Neural cell (in vitro differentiated cells): ENCODE data around the gene TBX15.

Experiments
- CTCF ChIP-seq: fragments of 450-650 bp; IDR thresholded peaks from 2 replicates; pipeline ENCODE4 v1.5.1; 2014; ENCODE audit warnings: antibody characterized with exemption, mild to moderate bottlenecking, moderate library complexity; ENCODE audit not compliant: poor library complexity, severe bottlenecking
- EP300 ChIP-seq: fragments of 450-650 bp; conservative IDR thresholded peaks from 2 replicates; pipeline ENCODE4 v1.6.1; 2014; ENCODE audit warnings: antibody characterized with exemption, mild to moderate bottlenecking, moderate library complexity; ENCODE audit not compliant: poor library complexity, severe bottlenecking
- EZH2 ChIP-seq: fragments of 200-600, 300-800 bp; shearing (Covaris generic), sonication (generic); IDR thresholded peaks from 2 replicates; pipeline ENCODE4 v1.6.1; 2014; ENCODE audit warnings: antibody characterized with exemption, low read length, borderline replicate concordance, mild to moderate bottlenecking; ENCODE audit not compliant: insufficient read depth, poor library complexity, severe bottlenecking
- RAD21 ChIP-seq: fragments of 450-650 bp; conservative IDR thresholded peaks from 2 replicates; pipeline ENCODE4 v1.6.1; 2014; ENCODE audit warnings: antibody characterized with exemption, mild to moderate bottlenecking, moderate library complexity
- REST ChIP-seq: IDR thresholded peaks from 2 replicates; pipeline ENCODE4 v1.6.1; 2012; ENCODE audit warnings: borderline replicate concordance
- SMC3 ChIP-seq: fragments of 450-650 bp; conservative IDR thresholded peaks from 2 replicates; pipeline ENCODE4 v1.6.1; 2014; ENCODE audit warnings: antibody characterized with exemption, mild to moderate bottlenecking, moderate library complexity; ENCODE audit not compliant: poor library complexity

GRCh38 chr1:118989006-118989815 lies 1.1 kb upstream of the TBX15 start:
- TF ChIP-seq CTCF = no peak
- no peak for TF ChIP-seq REST
- peak; percentile 93 for TF ChIP-seq EZH2
- TF ChIP-seq EP300 = no peak
- no peak for TF ChIP-seq RAD21
- TF ChIP-seq SMC3 = no peak
